Mesenchymal stem cell (in vitro differentiated cells and primary cell): ENCODE measurements around the gene HMGN3.

ENCODE experiments used
- DNase-seq: peaks from one replicate; pipeline ENCODE4 v3.0.0-alpha.2; 2013
- H2AFZ ChIP-seq: one replicate; pipeline ENCODE4 v1.6.1; 2013; ENCODE audit warnings: low read depth, mild to moderate bottlenecking, control low read depth, inconsistent platforms, low read length, moderate library complexity
- H2AK5ac ChIP-seq: 2 replicates; pipeline ENCODE4 v1.6.1; 2013; ENCODE audit warnings: low read length, moderate library complexity, mild to moderate bottlenecking, inconsistent platforms; ENCODE audit not compliant: severe bottlenecking
- H2BK120ac ChIP-seq: one replicate; pipeline ENCODE4 v1.6.1; 2013; ENCODE audit warnings: low read depth, mild to moderate bottlenecking, inconsistent platforms, low read length, moderate library complexity
- H2BK12ac ChIP-seq, 2 experiments: one replicate each; pipeline ENCODE4 v1.6.1; 2013; ENCODE audit warnings: inconsistent platforms in 2 of 2, low read length in 2 of 2, mild to moderate bottlenecking in 2 of 2, moderate library complexity in 2 of 2, control low read depth in 1 of 2
- H2BK15ac ChIP-seq: one replicate; pipeline ENCODE4 v1.6.1; 2013; ENCODE audit warnings: mild to moderate bottlenecking, low read depth, inconsistent platforms; ENCODE audit not compliant: poor library complexity, severe bottlenecking
- H2BK5ac ChIP-seq: 2 replicates; pipeline ENCODE4 v1.6.1; 2013; ENCODE audit warnings: low read depth, mild to moderate bottlenecking, low read length, control low read depth, inconsistent platforms; ENCODE audit not compliant: poor library complexity, severe bottlenecking
- H3K14ac ChIP-seq, 2 experiments: one replicate each; pipeline ENCODE4 v1.6.1; 2013; ENCODE audit warnings: inconsistent platforms in 2 of 2, low read length in 2 of 2, control low read depth in 1 of 2, mild to moderate bottlenecking in 1 of 2, moderate library complexity in 1 of 2
- H3K18ac ChIP-seq, 2 experiments: one replicate each; pipeline ENCODE4 v1.6.1; 2013; ENCODE audit warnings: inconsistent platforms in 2 of 2, low read length in 2 of 2, control low read depth in 1 of 2, low read depth in 1 of 2, mild to moderate bottlenecking in 1 of 2
- H3K23ac ChIP-seq, 2 experiments: one replicate each; pipeline ENCODE4 v1.6.1; 2013; ENCODE audit warnings: inconsistent platforms in 2 of 2, low read length in 2 of 2, mild to moderate bottlenecking in 2 of 2, moderate library complexity in 2 of 2, control low read depth in 1 of 2
- H3K27ac ChIP-seq: 2 replicates; pipeline ENCODE4 v1.5.1; 2013; ENCODE audit warnings: mild to moderate bottlenecking, moderate library complexity, low read length, control low read depth, inconsistent platforms; ENCODE audit not compliant: poor library complexity, severe bottlenecking
- H3K27me3 ChIP-seq, 2 experiments: 2 replicates each; pipeline versions ENCODE4 v1.6.1 to v1.7.0; 2013; ENCODE audit warnings: low read length in 2 of 2, mild to moderate bottlenecking in 2 of 2, moderate library complexity in 2 of 2, control low read depth in 1 of 2, inconsistent platforms in 1 of 2; ENCODE audit not compliant: control insufficient read depth in 1 of 2, insufficient read depth in 1 of 2
- H3K36me3 ChIP-seq, 2 experiments: 2 replicates each; pipeline versions ENCODE4 v1.6.1 to v1.7.0; 2013; ENCODE audit warnings: low read length in 2 of 2, control low read depth in 1 of 2, inconsistent platforms in 1 of 2, low read depth in 1 of 2, mild to moderate bottlenecking in 1 of 2; ENCODE audit not compliant: insufficient read depth in 2 of 2, control insufficient read depth in 1 of 2
- H3K4ac ChIP-seq, 2 experiments: one replicate each; pipeline ENCODE4 v1.6.1; 2013; ENCODE audit warnings: inconsistent platforms in 2 of 2, low read length in 2 of 2, mild to moderate bottlenecking in 2 of 2, moderate library complexity in 2 of 2, control low read depth in 1 of 2, low read depth in 1 of 2
- H3K4me1 ChIP-seq: 2 replicates; pipeline ENCODE4 v1.6.1; 2013; ENCODE audit warnings: low read depth, low read length, control low read depth; ENCODE audit not compliant: control insufficient read depth, insufficient read depth
- H3K4me2 ChIP-seq: 2 replicates; pipeline ENCODE4 v1.6.1; 2013; ENCODE audit warnings: low read length, mild to moderate bottlenecking, inconsistent platforms; ENCODE audit not compliant: poor library complexity, severe bottlenecking
- H3K4me3 ChIP-seq, 2 experiments: 2 replicates each; pipeline versions ENCODE4 v1.5.1 to v1.7.0; 2013; ENCODE audit warnings: low read length in 2 of 2, mild to moderate bottlenecking in 2 of 2, control low read depth in 1 of 2, low read depth in 1 of 2; ENCODE audit not compliant: insufficient read depth in 1 of 2
- H3K79me1 ChIP-seq: replicated peaks from 2 replicates; pipeline ENCODE4 v1.6.1; 2013; ENCODE audit warnings: mild to moderate bottlenecking, control low read depth, low read length, inconsistent platforms; ENCODE audit not compliant: poor library complexity, severe bottlenecking
- H3K9ac ChIP-seq: 2 replicates; pipeline ENCODE4 v1.7.0; 2013; ENCODE audit warnings: mild to moderate bottlenecking, low read length, moderate library complexity
- H3K9me3 ChIP-seq: 2 replicates; pipeline ENCODE4 v1.7.0; 2013; ENCODE audit warnings: mild to moderate bottlenecking, low read length; ENCODE audit not compliant: control insufficient read depth
- H4K8ac ChIP-seq: one replicate; pipeline ENCODE4 v1.6.1; 2013; ENCODE audit warnings: inconsistent platforms, mild to moderate bottlenecking, low read length, moderate library complexity
- H4K91ac ChIP-seq: one replicate; pipeline ENCODE4 v1.6.1; 2013; ENCODE audit warnings: mild to moderate bottlenecking, low read length, inconsistent platforms
- WGBS: methylation state at CpG from one replicate; pipeline ENCODE4 v1.1.7; 2013; ENCODE audit warnings: mixed read lengths; 5-methylcytosine and 5-hydroxymethylcytosine counted together

Gene HMGN3

DNA sequence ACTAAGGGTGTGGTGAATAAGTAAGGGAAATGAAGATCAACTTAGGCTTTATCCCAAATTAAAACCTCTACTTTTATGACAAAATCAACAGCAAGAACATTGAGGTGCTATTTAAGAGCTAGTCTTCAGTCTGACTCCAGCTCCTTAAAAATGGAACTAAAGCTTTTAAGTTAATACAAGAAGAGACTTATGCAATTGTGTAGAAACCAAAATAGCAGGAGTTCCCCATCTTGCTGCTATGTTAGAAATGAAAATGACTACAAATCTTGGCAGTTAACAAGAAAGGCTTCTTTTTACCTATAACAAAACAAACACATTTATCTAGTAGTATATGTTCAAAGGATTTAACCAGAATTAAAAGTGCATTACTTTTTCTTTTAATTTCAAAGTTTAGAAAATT is 25.7 kb downstream of the HMGN3 start:
- Histone ChIP-seq H3K27me3 (no peaks in the 10 kb centered on the region), H3K4me3 (no peak overlapping the region), H3K9ac (no peak overlapping the region), H3K4me1 (no peaks in the 10 kb centered on the region), H2BK15ac (no peak overlapping the region), H3K23ac (no peak overlapping the region), H4K91ac (no peak overlapping the region), H3K18ac (no peak overlapping the region), H2AFZ (no peak overlapping the region), H3K79me1 (peaks cover 25% of the 10 kb centered on the region), H3K9me3 (no peaks in the 10 kb centered on the region), H3K4me2 (no peak overlapping the region), H4K8ac (no peak overlapping the region), H3K36me3 (peaks cover 0 to 7% of the 10 kb centered on the region in 2 experiments), H2BK12ac (no peak overlapping the region), H3K27ac (no peak overlapping the region), H2AK5ac (no peak overlapping the region), H2BK5ac (no peak overlapping the region), H2BK120ac (no peak overlapping the region), H3K4ac (no peak overlapping the region), H3K14ac (no peak overlapping the region)
- DNase-seq: no peak

DNA sequence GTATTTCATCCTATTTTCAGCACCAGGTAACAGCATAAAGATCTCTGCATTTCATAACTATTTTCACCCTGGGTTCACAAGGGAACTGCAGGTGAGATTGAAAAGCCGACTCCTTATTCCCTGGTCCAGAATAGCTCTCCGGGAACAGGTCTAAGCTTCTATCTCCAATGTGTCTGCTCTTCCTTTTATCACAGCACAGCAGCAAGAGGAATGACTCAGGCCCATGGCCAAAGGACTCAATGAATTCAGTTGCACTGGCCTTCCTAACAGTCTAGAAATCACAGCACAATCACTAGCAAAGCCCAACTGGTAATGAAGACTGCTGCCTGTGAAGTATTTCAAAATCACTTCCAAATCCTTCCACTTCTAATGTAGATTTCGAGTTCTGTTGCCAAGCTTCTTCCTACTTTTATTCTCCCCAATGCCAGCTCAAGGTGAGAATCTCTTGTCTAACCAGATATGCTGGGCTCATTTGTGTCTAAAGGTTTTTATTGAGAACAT is 30.7 kb downstream of the HMGN3 start:
- no peaks in the 10 kb centered on the region for H3K27me3 ChIP-seq

DNA sequence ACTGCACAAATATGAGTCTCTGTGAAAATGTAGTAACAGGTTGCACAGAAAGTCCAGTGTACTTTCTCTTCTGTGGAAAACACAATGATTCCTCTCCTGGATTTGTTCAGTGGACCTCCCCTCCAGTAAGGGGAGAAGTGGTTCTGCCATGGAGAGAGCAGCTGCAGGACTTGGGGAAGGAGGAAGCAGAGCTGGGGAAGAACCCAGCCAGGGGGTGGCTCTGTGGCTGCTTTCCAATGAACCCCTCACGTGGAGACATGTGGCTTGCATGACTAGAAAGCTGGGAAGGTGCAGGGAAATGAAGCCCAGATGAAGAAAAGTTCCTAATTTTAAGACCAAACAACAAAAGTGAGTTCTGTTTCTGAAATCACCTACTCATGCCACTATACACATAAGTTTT is 31.9 kb downstream of the HMGN3 start:
- H3K14ac ChIP-seq: no peak overlapping the region
- H4K8ac ChIP-seq: no peak overlapping the region
- no peak overlapping the region for H3K27ac ChIP-seq
- H3K23ac ChIP-seq: no peak overlapping the region
- H2AK5ac ChIP-seq: no peak overlapping the region
- no peak overlapping the region for H3K18ac ChIP-seq
- no peak overlapping the region for H2AFZ ChIP-seq
- no peak overlapping the region for H4K91ac ChIP-seq
- no peak overlapping the region for H2BK120ac ChIP-seq
- H3K79me1 ChIP-seq: peaks cover 15% of the 10 kb centered on the region
- no peaks in the 10 kb centered on the region for H3K4me1 ChIP-seq
- no peak for DNase-seq
- no peaks in the 10 kb centered on the region for H3K9me3 ChIP-seq
- H3K4me3 ChIP-seq: no peak overlapping the region
- no peak overlapping the region for H2BK15ac ChIP-seq
- no peak overlapping the region for H3K4ac ChIP-seq
- peaks cover 11 to 14% of the 10 kb centered on the region in 2 experiments for H3K36me3 ChIP-seq
- H3K4me2 ChIP-seq: no peak overlapping the region
- WGBS: 100% methylated on average over 1 of the region's 1 CpG
- no peak overlapping the region for H3K9ac ChIP-seq
- no peak overlapping the region for H2BK5ac ChIP-seq
- H2BK12ac ChIP-seq: no peak overlapping the region
- no peaks in the 10 kb centered on the region for H3K27me3 ChIP-seq

More for the DNA sequence above, 30.7 kb downstream of the HMGN3 start:
- Histone ChIP-seq H3K79me1 (peaks cover 15% of the 10 kb centered on the region), H3K4ac (no peak overlapping the region), H2BK12ac (no peak overlapping the region), H3K36me3 (peaks cover 11 to 14% of the 10 kb centered on the region in 2 experiments), H4K8ac (no peak overlapping the region), H3K4me3 (no peak overlapping the region), H3K9ac (no peak overlapping the region), H4K91ac (no peak overlapping the region), H2AK5ac (no peak overlapping the region), H3K4me1 (no peaks in the 10 kb centered on the region), H3K14ac (no peak overlapping the region), H3K9me3 (no peaks in the 10 kb centered on the region), H3K4me2 (no peak overlapping the region), H2AFZ (no peak overlapping the region), H2BK15ac (no peak overlapping the region), H3K27ac (no peak overlapping the region), H2BK120ac (no peak overlapping the region), H2BK5ac (no peak overlapping the region), H3K23ac (no peak overlapping the region), H3K18ac (no peak overlapping the region)
- WGBS: 97% methylated on average over 2 of the region's 3 CpGs
- no peak for DNase-seq

DNA sequence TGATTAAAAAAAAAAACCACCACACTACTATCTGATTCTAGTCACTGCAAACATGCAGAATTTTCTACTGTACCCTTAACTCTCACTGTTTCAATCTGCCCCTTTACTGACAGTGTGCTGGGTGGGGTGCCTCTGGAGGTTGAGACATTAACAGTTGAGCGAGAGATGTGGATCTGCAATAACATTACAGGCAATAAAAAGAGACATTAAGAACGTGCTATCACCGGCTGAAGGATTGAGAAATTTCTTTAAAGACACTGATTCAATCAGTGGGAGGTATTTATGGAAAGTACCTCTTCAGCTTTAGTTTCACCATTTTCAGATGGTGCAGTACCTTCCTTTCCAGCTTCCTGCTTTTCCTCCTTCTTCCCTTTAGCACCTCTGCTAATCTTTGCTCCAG is 32.5 kb downstream of the HMGN3 start:
- H2AFZ ChIP-seq: no peak overlapping the region
- H3K79me1 ChIP-seq: peaks cover 15% of the 10 kb centered on the region
- no peak overlapping the region for H4K91ac ChIP-seq
- H3K4ac ChIP-seq: no peak overlapping the region
- no peak overlapping the region for H3K9ac ChIP-seq
- H3K4me2 ChIP-seq: no peak overlapping the region
- DNase-seq: no peak
- H2BK120ac ChIP-seq: no peak overlapping the region
- no peak overlapping the region for H2BK5ac ChIP-seq
- no peak overlapping the region for H4K8ac ChIP-seq
- no peak overlapping the region for H3K23ac ChIP-seq
- H3K27me3 ChIP-seq: no peaks in the 10 kb centered on the region
- no peaks in the 10 kb centered on the region for H3K4me1 ChIP-seq
- H2BK15ac ChIP-seq: no peak overlapping the region
- no peak overlapping the region for H3K4me3 ChIP-seq
- 88% methylated on average over 3 of the region's 3 CpGs for WGBS
- H3K14ac ChIP-seq: no peak overlapping the region
- no peak overlapping the region for H2BK12ac ChIP-seq
- H3K18ac ChIP-seq: no peak overlapping the region
- H3K36me3 ChIP-seq: peaks cover 11 to 14% of the 10 kb centered on the region in 2 experiments
- no peaks in the 10 kb centered on the region for H3K9me3 ChIP-seq
- H3K27ac ChIP-seq: no peak overlapping the region
- no peak overlapping the region for H2AK5ac ChIP-seq
